Measurements from ENCODE around the gene ARSG.

DNA sequence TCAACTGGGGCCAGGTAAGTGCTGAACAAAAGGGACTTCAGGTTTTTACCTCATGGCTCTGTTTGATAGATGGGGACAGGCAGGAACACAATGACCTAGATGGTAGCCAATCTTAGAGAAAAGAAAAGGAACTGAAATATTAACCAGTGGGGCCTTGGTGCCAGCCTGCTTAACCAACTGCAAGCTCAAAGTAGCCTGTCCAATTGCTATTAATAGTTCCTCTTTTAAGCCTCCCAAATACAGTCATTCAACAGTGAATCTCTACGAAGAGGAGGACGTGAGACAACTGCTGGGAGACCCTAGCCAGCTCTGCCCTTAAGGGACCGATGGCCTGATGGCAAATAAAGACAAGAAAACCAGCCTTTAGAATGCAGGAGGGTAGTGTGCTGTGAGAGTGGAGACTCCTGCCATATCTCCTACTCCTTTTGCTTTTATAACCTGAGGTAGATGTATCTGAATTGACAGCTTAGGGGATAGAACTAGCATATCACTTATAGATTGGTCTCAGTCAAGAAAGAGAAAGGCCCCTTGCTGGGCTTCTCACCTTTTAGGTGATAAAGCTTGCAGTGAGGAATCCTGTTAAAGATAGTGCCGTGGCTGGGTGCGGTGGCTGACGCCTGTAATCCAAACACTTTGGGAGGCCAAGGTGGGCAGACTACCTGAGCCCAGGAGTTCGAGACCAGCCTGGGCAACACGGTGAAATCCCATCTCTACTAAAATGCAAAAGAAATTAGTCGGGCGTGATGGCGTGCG, 28.3 kb downstream of the ARSG start:
- TF ChIP-seq, protein P1, sequence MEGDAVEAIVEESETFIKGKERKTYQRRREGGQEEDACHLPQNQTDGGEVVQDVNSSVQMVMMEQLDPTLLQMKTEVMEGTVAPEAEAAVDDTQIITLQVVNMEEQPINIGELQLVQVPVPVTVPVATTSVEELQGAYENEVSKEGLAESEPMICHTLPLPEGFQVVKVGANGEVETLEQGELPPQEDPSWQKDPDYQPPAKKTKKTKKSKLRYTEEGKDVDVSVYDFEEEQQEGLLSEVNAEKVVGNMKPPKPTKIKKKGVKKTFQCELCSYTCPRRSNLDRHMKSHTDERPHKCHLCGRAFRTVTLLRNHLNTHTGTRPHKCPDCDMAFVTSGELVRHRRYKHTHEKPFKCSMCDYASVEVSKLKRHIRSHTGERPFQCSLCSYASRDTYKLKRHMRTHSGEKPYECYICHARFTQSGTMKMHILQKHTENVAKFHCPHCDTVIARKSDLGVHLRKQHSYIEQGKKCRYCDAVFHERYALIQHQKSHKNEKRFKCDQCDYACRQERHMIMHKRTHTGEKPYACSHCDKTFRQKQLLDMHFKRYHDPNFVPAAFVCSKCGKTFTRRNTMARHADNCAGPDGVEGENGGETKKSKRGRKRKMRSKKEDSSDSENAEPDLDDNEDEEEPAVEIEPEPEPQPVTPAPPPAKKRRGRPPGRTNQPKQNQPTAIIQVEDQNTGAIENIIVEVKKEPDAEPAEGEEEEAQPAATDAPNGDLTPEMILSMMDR (IDR thresholded peaks at IDR 0.05): no peak
- TF ChIP-seq POLR2A (IDR thresholded peaks at IDR 0.05): no peak
